HepG2 (cell line): Measurements from ENCODE around the gene FXR2. TPM values are rescaled to one million over a fixed set of nuclear protein-coding genes. Genes with fewer than 3 reads are reported as not detected.

ENCODE experiments used
- NFAT5 ChIP-seq: sonication (generic); formaldehyde crosslinking; IDR thresholded peaks from 2 replicates; pipeline ENCODE4 v1.4.0; 2020; ENCODE audit warnings: missing genetic modification reagents
- NR2F2 ChIP-seq: IDR thresholded peaks from 2 replicates; pipeline ENCODE4 v1.6.1; 2012; ENCODE audit warnings: low read depth, inconsistent platforms, borderline replicate concordance
- PITX1 ChIP-seq: sonication (generic); formaldehyde crosslinking; IDR thresholded peaks from 2 replicates; pipeline ENCODE4 v1.5.1; 2020; ENCODE audit warnings: mild to moderate bottlenecking, missing genetic modification reagents
- RELA ChIP-seq: sonication (generic); formaldehyde crosslinking; IDR thresholded peaks from 2 replicates; pipeline ENCODE4 v1.4.0; 2020; ENCODE audit warnings: missing genetic modification reagents
- TBX3 ChIP-seq: fragments of 450-650 bp; IDR thresholded peaks from 2 replicates; pipeline ENCODE4 v1.6.1; 2017; ENCODE audit warnings: antibody characterized with exemption, mild to moderate bottlenecking, inconsistent platforms, borderline replicate concordance
- TMF1 ChIP-seq: sonication (generic); formaldehyde crosslinking; IDR thresholded peaks from 2 replicates; pipeline ENCODE4 v1.8.1; 2022; ENCODE audit warnings: low read depth, missing genetic modification reagents
- ZFP41 ChIP-seq: sonication (generic); formaldehyde crosslinking; IDR thresholded peaks from 2 replicates; pipeline ENCODE4 v1.4.0; 2020; ENCODE audit warnings: mild to moderate bottlenecking, missing genetic modification reagents, borderline replicate concordance
- ZNF138 ChIP-seq: sonication (generic); formaldehyde crosslinking; IDR thresholded peaks from 2 replicates; pipeline ENCODE4 v1.5.0; 2020; ENCODE audit warnings: mild to moderate bottlenecking, low read depth, missing genetic modification reagents
- ZNF20 ChIP-seq: sonication (generic); formaldehyde crosslinking; IDR thresholded peaks from 2 replicates; pipeline ENCODE4 v1.4.0; 2020; ENCODE audit warnings: mild to moderate bottlenecking, moderate library complexity, missing genetic modification reagents
- ZNF274 ChIP-seq: sonication (generic); formaldehyde crosslinking; IDR thresholded peaks from 2 replicates; pipeline ENCODE4 v1.5.1; 2020; ENCODE audit warnings: mild to moderate bottlenecking, missing genetic modification reagents
- ZNF414 ChIP-seq: sonication (generic); formaldehyde crosslinking; IDR thresholded peaks from 2 replicates; pipeline ENCODE4 v1.5.0; 2020; ENCODE audit warnings: missing genetic modification reagents
- ZNF619 ChIP-seq: sonication (generic); formaldehyde crosslinking; IDR thresholded peaks from 2 replicates; pipeline ENCODE4 v1.4.0; 2020; ENCODE audit warnings: mild to moderate bottlenecking, missing genetic modification reagents
- ZSCAN9 ChIP-seq: IDR thresholded peaks from 2 replicates; pipeline ENCODE4 v1.6.1; 2016; ENCODE audit warnings: borderline replicate concordance
- polyA plus RNA-seq, 8 experiments: library from polyadenylated mRNA; depleted of rRNA in 3 of 8; stranded (reverse) in 7 of 8; unstranded in 1 of 8; fragments of >200 nt; fragmentation: Illumina TruSeq in 4 of 8; extraction: Trizol in 4 of 8; gene quantifications; 2 replicates each; pipeline versions ENCODE4 v1.2.1 to v1.2.3, GENCODE V29; 2011 to 2016; ENCODE audit warnings: low read depth in 4 of 8, missing spikeins in 1 of 8, mixed read lengths in 1 of 8; ENCODE audit not compliant: insufficient read depth in 1 of 8
- total RNA-seq, 5 experiments: library from RNA; depleted of rRNA; stranded (reverse); fragments of >200 nt; fragmentation: Illumina TruSeq; extraction: Trizol; gene quantifications; 2 replicates each; pipeline ENCODE4 v1.2.3, GENCODE V29; 2016; ENCODE audit warnings: low read depth in 1 of 5
- TF ChIP-seq, protein P1 (sequence below): sonication (generic); formaldehyde crosslinking; IDR thresholded peaks from 2 replicates; pipeline ENCODE4 v1.5.1; 2020; ENCODE audit warnings: missing genetic modification reagents, mild to moderate bottlenecking, borderline replicate concordance
- TF ChIP-seq, protein P2 (sequence below): sonication (generic); formaldehyde crosslinking; IDR thresholded peaks from 2 replicates; pipeline ENCODE4 v1.5.0; 2020; ENCODE audit warnings: mild to moderate bottlenecking, low read depth, missing genetic modification reagents, borderline replicate concordance

Gene FXR2
- total and polyA plus RNA-seq, 2 of the 13 experiments (the other 11 are each of a cell fraction or from before 2014, with no cell fraction given) = 20.9 to 24.4 TPM

DNA sequence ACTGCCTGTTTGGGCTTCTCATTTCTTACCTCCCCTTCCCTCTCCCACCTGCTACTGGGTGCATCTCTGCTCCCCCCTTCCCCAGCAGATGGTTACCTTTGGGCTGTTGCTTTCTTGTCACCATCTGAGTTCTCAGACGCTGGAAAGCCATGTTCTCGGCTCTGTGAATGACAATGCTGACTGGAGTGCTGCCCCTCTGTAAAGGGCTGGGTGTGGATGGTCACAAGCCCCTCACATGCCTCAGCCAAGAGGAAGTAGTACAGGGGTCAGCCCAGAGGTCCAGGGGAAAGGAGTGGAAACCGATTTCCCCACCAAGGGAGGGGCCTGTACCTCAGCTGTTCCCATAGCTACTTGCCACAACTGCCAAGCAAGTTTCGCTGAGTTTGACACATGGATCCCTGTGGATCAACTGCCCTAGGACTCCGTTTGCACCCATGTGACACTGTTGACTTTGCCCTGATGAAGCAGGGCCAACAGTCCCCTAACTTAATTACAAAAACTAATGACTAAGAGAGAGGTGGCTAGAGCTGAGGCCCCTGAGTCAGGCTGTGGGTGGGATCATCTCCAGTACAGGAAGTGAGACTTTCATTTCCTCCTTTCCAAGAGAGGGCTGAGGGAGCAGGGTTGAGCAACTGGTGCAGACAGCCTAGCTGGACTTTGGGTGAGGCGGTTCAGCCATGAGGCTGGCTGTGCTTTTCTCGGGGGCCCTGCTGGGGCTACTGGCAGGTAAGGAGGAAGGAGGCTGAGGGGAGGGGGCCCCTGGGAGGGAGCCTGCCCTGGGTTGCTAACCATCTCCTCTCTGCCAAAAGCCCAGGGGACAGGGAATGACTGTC is 35.5 kb downstream of the FXR2 start, which contains the start of gene CD68 (continued):
- TF ChIP-seq ZNF138 (CRISPR knock-in tag) (no peak), TBX3 (peak; percentile 96), NFAT5 (CRISPR knock-in tag) (0 out of 2 replicates have a peak, but pooled peaks have one; percentile 42), TMF1 (CRISPR knock-in tag) (no peak), ZNF414 (CRISPR knock-in tag) (no peak), ZNF619 (CRISPR knock-in tag) (no peak), ZFP41 (CRISPR knock-in tag) (no peak), ZNF274 (CRISPR knock-in tag) (no peak; the same call in 1 of the 2 replicates), PITX1 (CRISPR knock-in tag) (peak; percentile 69), RELA (0 out of 2 replicates have a peak, but pooled peaks have one; percentile 55), ZNF20 (CRISPR knock-in tag) (no peak), NR2F2 (peak; percentile 43), ZSCAN9 (CRISPR knock-in tag) (peak; percentile 59; the same call in 1 of the 2 replicates)
- TF ChIP-seq, protein P1, sequence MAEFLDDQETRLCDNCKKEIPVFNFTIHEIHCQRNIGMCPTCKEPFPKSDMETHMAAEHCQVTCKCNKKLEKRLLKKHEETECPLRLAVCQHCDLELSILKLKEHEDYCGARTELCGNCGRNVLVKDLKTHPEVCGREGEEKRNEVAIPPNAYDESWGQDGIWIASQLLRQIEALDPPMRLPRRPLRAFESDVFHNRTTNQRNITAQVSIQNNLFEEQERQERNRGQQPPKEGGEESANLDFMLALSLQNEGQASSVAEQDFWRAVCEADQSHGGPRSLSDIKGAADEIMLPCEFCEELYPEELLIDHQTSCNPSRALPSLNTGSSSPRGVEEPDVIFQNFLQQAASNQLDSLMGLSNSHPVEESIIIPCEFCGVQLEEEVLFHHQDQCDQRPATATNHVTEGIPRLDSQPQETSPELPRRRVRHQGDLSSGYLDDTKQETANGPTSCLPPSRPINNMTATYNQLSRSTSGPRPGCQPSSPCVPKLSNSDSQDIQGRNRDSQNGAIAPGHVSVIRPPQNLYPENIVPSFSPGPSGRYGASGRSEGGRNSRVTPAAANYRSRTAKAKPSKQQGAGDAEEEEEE = peak; percentile 83; the same call in 1 of the 2 replicates
- TF ChIP-seq, protein P2, sequence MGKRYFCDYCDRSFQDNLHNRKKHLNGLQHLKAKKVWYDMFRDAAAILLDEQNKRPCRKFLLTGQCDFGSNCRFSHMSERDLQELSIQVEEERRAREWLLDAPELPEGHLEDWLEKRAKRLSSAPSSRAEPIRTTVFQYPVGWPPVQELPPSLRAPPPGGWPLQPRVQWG (CRISPR knock-in tag) = no peak
